HepG2 (cell line): ENCODE results near the gene UBE2N. TPM values are rescaled to one million over a fixed set of nuclear protein-coding genes. Genes with fewer than 3 reads are reported as not detected.

ENCODE experiments used
- ATF1 ChIP-seq: IDR thresholded peaks from 2 replicates; pipeline ENCODE4 v1.6.1; 2016; ENCODE audit warnings: mild to moderate bottlenecking, control low read depth
- CBX2 ChIP-seq, 2 experiments: fragments of 200-600 bp in 1 of 2; sonication (generic); formaldehyde crosslinking in 1 of 2; IDR thresholded peaks; 2 replicates each; pipeline versions ENCODE4 v1.7.0 to v1.8.1; 2018 to 2022; ENCODE audit warnings: low read depth in 2 of 2, low read length in 1 of 2, mild to moderate bottlenecking in 1 of 2, missing genetic modification reagents in 1 of 2
- ESRRA ChIP-seq: sonication (generic); formaldehyde crosslinking; IDR thresholded peaks from 2 replicates; pipeline ENCODE4 v1.5.1; 2020; ENCODE audit warnings: mild to moderate bottlenecking, low read depth, missing genetic modification reagents
- FIP1L1 ChIP-seq: fragments of 200-400 bp; formaldehyde crosslinking; IDR thresholded peaks from 2 replicates; pipeline ENCODE4 v1.6.1; 2018; ENCODE audit warnings: low read depth, mild to moderate bottlenecking, low read length, moderate library complexity, borderline replicate concordance; ENCODE audit not compliant: insufficient read depth
- GABPB1 ChIP-seq: IDR thresholded peaks from 2 replicates; pipeline ENCODE4 v1.6.1; 2016; ENCODE audit warnings: mild to moderate bottlenecking, missing genetic modification reagents, moderate library complexity, missing compliant biosample characterization
- GMEB2 ChIP-seq: IDR thresholded peaks from 2 replicates; pipeline ENCODE4 v1.6.1; 2016; ENCODE audit warnings: missing biosample characterization, missing genetic modification reagents, low read depth
- HMGXB4 ChIP-seq, 2 experiments: sonication (generic) in 1 of 2; formaldehyde crosslinking in 1 of 2; IDR thresholded peaks; 2 replicates each; pipeline versions ENCODE4 v1.4.0 to v1.6.1; 2018 to 2020; ENCODE audit warnings: missing genetic modification reagents in 2 of 2, borderline replicate concordance in 1 of 2, low read depth in 1 of 2, mild to moderate bottlenecking in 1 of 2, missing biosample characterization in 1 of 2
- MAZ ChIP-seq, 2 experiments: sonication (generic) in 1 of 2; formaldehyde crosslinking in 1 of 2; IDR thresholded peaks; 2 replicates each; pipeline versions ENCODE4 v1.5.0 to v1.6.1; 2012 to 2020; ENCODE audit warnings: low read depth in 2 of 2, mild to moderate bottlenecking in 2 of 2, borderline replicate concordance in 1 of 2, improper control_type of control experiment in 1 of 2, low read length in 1 of 2, missing genetic modification reagents in 1 of 2, moderate library complexity in 1 of 2
- NFATC3 ChIP-seq: sonication (generic); formaldehyde crosslinking; IDR thresholded peaks from 2 replicates; pipeline ENCODE4 v1.5.1; 2020; ENCODE audit warnings: mild to moderate bottlenecking, missing genetic modification reagents
- PHF20 ChIP-seq: sonication (generic); formaldehyde crosslinking; IDR thresholded peaks from 2 replicates; pipeline ENCODE4 v1.5.0; 2020; ENCODE audit warnings: mild to moderate bottlenecking, missing genetic modification reagents
- RFX5 ChIP-seq: IDR thresholded peaks from 2 replicates; pipeline ENCODE4 v1.6.1; 2011; ENCODE audit warnings: low read depth, low read length, improper control_type of control experiment
- SMARCE1 ChIP-seq: fragments of 450-650 bp; IDR thresholded peaks from 2 replicates; pipeline ENCODE4 v1.6.1; 2017; ENCODE audit warnings: borderline replicate concordance
- ZNF143 ChIP-seq: sonication (generic); formaldehyde crosslinking; IDR thresholded peaks from 2 replicates; pipeline ENCODE4 v1.4.0; 2020; ENCODE audit warnings: missing genetic modification reagents
- ZNF318 ChIP-seq: sonication (generic); formaldehyde crosslinking; IDR thresholded peaks from 2 replicates; pipeline ENCODE4 v1.4.0; 2020; ENCODE audit warnings: mild to moderate bottlenecking, missing genetic modification reagents
- ZNF607 ChIP-seq: sonication (generic); formaldehyde crosslinking; IDR thresholded peaks from 2 replicates; pipeline ENCODE4 v1.5.1; 2020; ENCODE audit warnings: missing genetic modification reagents, mild to moderate bottlenecking, borderline replicate concordance
- ZNF746 ChIP-seq: sonication (generic); formaldehyde crosslinking; IDR thresholded peaks from 2 replicates; pipeline ENCODE4 v1.8.0; 2022; ENCODE audit warnings: mild to moderate bottlenecking, missing genetic modification reagents
- polyA plus RNA-seq, 8 experiments: library from polyadenylated mRNA; depleted of rRNA in 3 of 8; stranded (reverse) in 7 of 8; unstranded in 1 of 8; fragments of >200 nt; fragmentation: Illumina TruSeq in 4 of 8; extraction: Trizol in 4 of 8; gene quantifications; 2 replicates each; pipeline versions ENCODE4 v1.2.1 to v1.2.3, GENCODE V29; 2011 to 2016; ENCODE audit warnings: low read depth in 4 of 8, missing spikeins in 1 of 8, mixed read lengths in 1 of 8; ENCODE audit not compliant: insufficient read depth in 1 of 8
- total RNA-seq, 5 experiments: library from RNA; depleted of rRNA; stranded (reverse); fragments of >200 nt; fragmentation: Illumina TruSeq; extraction: Trizol; gene quantifications; 2 replicates each; pipeline ENCODE4 v1.2.3, GENCODE V29; 2016; ENCODE audit warnings: low read depth in 1 of 5

UBE2N gene
- total and polyA plus RNA-seq, 2 of the 13 experiments (the other 11 are each of a cell fraction or from before 2014, with no cell fraction given): 188 to 197 TPM

GRCh38 chr12:93467351-93468007 is 25.7 kb upstream of the UBE2N start, which contains the start of gene MRPL42 (continued):
- TF ChIP-seq ZNF318 (CRISPR knock-in tag) (0 out of 2 replicates have a peak, but pooled peaks have one; percentile 19), CBX2 (IDR thresholded peaks at IDR 0.05; ENCODE audit: low read depth, low read length) (no peak), CBX2 (CRISPR knock-in tag; IDR thresholded peaks at IDR 0.05; ENCODE audit: low read depth) (no peak), ZNF143 (CRISPR knock-in tag) (peak; percentile 94), MAZ (IDR thresholded peaks at IDR 0.05; ENCODE audit: borderline replicate concordance, low read depth, low read length) (peak; percentile 32; the same call in 1 of the 2 replicates), MAZ (CRISPR knock-in tag; IDR thresholded peaks at IDR 0.05; ENCODE audit: low read depth) (peak; percentile 50; the same call in 1 of the 2 replicates), RFX5 (no peak), ZNF607 (peak; percentile 77; the same call in 1 of the 2 replicates), HMGXB4 (CRISPR knock-in tag; IDR thresholded peaks at IDR 0.05; ENCODE audit: borderline replicate concordance in 1 of 2, low read depth in 1 of 2) (peak; percentile 99), GMEB2 (CRISPR knock-in tag) (peak; percentile 66), SMARCE1 (no peak), ZNF746 (CRISPR knock-in tag) (0 out of 2 replicates have a peak, but pooled peaks have one; percentile 30), GABPB1 (peak; percentile 85), PHF20 (CRISPR knock-in tag) (peak; percentile 62), ESRRA (CRISPR knock-in tag) (no peak), FIP1L1 (0 out of 2 replicates have a peak, but pooled peaks have one; percentile 45), ATF1 (peak; percentile 68), NFATC3 (CRISPR knock-in tag) (0 out of 2 replicates have a peak, but pooled peaks have one; percentile 43)
